Amniotic epithelial cell (primary cell): ENCODE measurements around the gene CYP11A1.
"Not testable (repeated sequence)": the region's sequence is repeated elsewhere in the genome, so short reads cannot be mapped to it uniquely, and the experiment has no call there.

Source experiments
- DNase-seq: peaks from one replicate; pipeline ENCODE4 v3.0.0-alpha.2; 2010; ENCODE audit warnings: low read depth

CYP11A1 gene

DNA sequence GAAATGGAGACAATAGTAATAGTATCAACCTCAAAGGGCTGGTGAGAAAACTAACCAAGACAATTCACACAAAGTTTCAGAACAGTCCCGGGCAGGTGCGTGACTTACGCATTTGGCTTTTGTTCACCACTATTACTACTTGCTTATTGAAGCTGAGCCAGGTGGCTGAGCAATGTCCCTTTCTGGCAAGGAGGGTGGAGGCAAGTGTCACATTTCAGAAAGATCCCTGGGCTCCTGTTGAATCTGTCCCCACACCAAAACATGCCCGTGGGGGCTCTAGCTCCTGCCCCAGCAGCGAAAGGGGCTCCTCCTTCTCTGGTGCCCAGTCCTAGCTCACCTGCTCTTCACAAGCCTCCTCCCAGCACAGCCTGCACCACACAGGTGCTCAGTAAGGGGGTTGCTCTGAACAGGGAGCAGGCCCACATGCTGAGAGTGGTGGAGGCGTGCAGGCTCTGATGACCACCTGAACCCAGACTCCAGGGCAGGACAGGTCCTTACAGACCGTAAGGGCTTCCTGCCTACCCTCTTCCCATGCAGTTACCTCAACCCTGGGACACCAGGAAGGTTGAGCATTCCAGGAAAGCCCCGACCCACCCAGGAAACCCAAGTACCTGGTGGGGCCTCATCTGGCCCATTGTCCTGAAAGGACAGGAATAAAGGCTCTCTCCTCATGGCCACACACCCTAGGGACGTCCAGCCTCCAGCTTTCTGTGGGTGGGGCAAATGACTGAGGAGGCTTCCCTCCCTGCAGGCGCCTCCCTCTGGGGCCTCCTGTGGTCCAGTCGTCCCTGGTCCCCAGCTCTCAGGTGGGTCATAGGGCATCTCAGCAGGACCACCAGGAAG lies 33.7 kb upstream of the CYP11A1 start:
- no peak for DNase-seq

GRCh38 chr15:74400313-74400860 lies 32.9 kb upstream of the CYP11A1 start:
- peak; percentile 52 for DNase-seq

DNA sequence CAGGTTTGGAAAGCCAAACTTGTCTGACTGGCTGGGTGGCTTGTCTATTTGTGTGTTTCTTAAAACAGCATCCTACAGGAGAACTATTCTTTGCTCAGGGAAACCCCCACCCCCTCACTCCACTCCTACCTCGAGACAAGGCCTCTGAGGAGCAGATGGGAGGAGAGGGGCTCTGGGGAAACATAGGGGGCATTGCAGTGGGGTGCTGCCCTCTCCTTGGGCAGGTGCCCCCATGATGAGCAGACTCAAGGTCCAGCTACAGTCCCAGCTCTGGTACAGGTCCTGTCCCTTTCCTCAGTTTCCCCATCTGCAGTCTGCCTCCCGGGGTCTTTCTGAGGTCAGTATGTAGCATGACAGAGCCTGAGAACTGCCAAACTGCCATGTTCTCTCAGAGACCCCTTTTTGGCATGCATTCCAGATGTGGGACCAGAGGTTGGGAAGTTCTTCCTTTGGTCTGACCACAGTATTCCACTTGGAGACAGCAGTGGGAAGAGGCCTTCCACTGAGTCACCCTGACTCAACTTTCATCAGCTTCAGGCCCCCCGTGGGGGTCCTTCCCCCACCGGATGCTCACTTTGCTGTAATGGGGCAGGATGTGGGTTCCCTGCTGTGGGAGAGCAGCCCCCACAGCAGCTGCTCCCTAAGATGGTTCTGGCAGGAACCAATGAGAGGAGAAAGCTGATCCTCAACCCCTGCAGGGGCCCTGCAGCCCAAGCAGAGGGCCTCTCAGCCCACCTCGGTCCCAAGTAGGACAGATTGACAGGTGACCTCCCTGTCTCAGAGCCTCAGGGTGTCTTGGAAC lies 32.3 kb upstream of the CYP11A1 start:
- peak; percentile 62 for DNase-seq

DNA sequence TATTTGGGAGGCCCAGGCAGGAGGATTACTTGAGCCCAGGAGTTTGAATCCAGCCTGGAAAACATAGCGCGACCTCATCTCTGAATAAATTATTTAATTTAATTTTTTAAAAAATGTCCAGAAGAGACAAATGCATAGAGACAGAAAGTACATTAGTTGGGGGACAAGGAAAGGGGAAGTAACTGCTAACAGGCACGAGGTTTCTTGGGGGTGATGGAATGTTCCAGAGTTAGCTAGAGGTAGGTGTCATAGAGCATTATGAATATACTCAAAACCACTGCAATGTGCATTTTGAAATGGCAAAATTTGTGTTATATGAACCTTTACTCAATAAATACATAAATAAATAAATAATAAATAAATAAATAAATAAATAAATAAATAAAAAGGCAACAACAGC lies 31.7 kb upstream of the CYP11A1 start:
- DNase-seq, result no peak

DNA sequence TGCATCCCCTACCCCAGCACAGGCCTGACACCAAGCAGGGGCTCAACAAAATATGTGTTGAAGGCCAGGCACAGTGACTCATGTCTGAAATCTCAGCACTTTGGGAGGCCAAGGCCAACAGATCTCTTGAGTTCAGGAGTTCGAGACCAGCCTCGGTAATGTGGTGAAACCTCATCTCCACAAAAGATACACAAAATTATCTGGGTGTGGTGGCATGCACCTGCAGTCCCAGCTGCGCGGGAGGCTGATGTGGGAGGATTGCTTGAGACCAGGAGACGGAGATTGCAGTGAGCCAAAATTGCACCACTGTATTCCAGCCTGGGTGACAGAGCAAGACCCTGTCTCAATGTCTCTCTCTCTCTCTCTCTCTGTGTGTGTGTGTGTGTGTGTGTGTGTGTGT lies 30.7 kb upstream of the CYP11A1 start:
- no peak for DNase-seq

- no peak for DNase-seq
These were observed 30.0 kb upstream of the CYP11A1 start for GRCh38 chr15:74397239-74398068.

- peak; percentile 47 for DNase-seq
These were observed 29.2 kb upstream of the CYP11A1 start for GRCh38 chr15:74396445-74397238.

DNA sequence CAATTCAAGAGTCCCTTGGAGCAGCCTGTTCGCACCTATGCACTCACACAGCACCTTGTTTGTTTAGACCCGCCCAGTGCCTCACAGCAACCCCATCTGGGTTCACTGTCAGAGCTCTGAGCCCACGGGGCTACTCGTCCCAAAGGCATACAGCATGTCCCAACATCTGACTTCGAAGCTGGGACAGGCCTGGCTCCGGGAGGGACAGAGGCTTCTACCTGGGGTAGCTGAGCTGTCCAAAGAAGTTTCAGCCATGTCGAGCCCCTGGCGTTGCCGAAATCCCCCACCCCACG lies 28.6 kb upstream of the CYP11A1 start:
- no peak for DNase-seq

GRCh38 chr15:74395319-74396145 lies 28.1 kb upstream of the CYP11A1 start:
- no peak for DNase-seq

- no peak for DNase-seq
These were observed 26.8 kb upstream of the CYP11A1 start for GRCh38 chr15:74394090-74394846.

- no peak for DNase-seq
These were observed 26.0 kb upstream of the CYP11A1 start for GRCh38 chr15:74393423-74393822.

GRCh38 chr15:74392902-74393301 lies 25.5 kb upstream of the CYP11A1 start:
- DNase-seq, result no peak

DNA sequence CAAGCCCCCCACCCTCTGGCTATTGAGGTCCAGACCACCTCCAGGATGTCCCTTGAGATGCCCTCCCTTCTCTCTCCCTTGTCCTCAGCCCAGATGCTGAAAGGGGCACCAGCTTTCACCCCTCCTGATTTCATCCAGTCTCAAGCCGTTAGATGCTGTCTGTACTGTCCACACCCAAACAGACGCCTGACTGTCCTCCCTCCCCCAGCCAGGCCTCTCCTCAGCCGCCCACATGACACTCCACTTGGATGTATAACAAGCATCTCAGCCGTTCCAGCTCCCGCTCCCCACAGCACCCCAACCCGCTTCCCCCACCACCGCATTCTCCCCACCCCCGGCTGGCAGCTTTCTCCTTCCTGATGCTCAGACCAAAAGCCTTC lies 25.0 kb upstream of the CYP11A1 start:
- no peak for DNase-seq

DNA sequence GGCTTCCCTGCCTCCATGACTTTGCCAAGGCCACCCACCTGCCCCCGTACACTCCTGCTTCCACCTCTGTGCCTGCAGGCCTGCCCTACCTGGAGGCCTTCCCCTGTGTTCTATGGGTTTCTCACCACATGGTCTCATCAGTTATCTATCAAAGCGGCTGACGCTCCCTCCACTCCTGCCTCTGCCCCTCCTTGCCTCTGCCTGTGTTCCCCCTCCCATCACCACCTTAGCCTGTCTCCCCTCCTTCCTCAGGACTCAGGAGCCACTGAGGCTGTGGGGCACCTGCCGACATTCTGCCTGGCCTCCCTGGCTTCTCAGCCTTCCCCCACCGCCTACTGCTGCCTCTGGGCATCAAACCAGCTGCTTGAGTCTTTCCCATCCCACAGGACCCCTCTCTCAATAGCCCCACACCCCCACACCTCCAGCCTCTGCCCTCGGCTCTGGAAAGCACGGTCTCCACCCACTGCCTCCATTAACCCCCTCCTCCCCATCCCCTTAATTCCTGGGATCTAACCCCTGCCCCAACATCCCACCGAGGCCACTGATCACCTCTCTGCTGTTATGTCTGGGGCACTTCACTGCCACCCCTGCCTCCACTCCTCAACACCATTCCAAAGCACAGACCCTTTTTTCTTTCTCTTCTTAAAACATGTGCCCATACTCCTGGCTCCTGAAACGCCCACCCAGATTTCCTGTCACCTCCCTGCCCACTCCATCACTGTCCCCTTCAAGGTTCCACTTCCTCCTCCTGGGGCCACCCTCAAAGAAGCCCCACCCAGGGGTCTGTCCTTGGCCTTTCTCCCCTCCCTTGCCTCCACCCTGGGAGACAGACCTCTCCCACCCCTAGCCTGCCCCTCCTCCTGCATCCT lies 24.4 kb upstream of the CYP11A1 start:
- DNase-seq, result no peak

- no peak for DNase-seq
These were observed 23.3 kb upstream of the CYP11A1 start for GRCh38 chr15:74390647-74391288.

DNA sequence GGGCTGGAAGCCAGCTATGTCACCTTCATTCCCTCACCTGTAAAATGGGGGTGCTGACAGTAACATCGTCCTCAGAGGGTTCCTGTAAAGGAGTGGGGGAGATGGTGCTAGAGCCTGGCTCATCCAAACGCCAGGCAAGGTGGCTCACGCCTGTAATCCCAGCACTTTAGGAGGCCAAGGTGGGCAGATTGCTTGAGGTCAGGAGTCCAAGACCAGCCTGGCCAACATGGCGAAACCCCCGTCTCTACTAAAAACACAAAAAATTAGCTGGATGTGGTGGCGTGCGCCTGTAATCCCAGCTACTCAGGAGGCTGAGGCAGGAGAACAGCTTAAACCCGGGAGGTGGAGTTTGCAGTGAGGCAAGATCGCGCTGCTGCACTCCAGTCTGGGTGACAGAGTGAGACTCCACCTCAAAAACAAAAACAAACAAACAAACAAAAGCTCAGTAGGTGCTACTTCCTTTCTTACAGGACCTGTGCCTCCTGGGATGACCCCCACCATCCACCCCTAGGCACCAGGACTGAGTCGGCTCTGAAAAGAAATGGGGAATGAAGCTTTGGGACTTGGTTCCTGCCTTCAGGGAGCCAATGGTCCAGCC lies 22.7 kb upstream of the CYP11A1 start:
- DNase-seq, result not testable (repeated sequence)

DNA sequence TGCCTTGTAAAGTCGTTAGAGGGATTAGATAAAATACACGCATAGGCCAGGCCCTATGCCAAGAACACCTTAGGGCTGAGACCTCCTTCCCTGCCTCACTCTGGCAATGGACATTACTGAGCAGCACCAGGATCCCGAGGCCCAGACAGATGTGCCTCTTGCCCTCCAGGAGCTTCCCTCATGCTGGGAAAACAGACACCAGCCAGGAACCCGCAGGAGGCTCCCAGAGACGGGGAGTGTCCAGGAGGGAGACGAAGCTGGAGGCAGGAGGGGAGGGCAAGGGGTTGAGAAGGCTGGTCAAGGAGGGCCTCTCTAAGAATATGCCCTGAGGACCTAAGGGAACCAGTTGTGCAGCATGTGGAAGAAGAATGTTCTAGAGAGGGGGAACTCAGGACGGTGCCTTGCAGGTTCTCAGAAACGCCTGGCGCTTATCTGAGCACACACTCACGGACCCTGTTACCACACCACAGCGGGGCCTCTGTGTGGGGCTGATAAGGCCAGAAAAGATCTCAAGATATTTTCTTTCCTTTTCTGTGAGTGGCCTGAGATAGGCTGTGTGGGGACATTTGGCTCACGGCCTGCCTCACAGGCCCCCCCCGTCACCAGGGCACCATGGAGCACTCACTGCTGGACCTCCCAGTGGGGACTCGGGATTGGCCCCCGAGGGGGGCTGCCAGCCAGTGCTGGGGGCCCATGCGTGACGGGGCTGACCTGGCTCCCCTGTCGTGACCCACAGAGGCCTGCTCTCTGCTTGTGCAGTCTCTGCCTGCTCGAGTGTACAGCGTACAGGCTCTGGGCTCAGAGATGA lies 22.0 kb upstream of the CYP11A1 start:
- peak; percentile 72 for DNase-seq
